T-helper 2 cell treated with Interferon-gamma antibody and Interleukin-4, amounts not matched to agents 5 μg/mL and 100 μg/mL, for 36 hours (primary cell): ENCODE results near the gene MOB3A.
"Not testable (repeated sequence)": the region's sequence is repeated elsewhere in the genome, so short reads cannot be mapped to it uniquely, and the experiment has no call there.

ENCODE experiments used
- DNase-seq: peaks from one replicate; pipeline ENCODE4 v3.0.0; 2021; ENCODE audit warnings: low spot score
- H3K27ac Mint-ChIP-seq: one replicate; pipeline ENCODE4 v1.8.0; 2021; ENCODE audit warnings: mild to moderate bottlenecking, mixed read lengths
- H3K27me3 Mint-ChIP-seq: one replicate; pipeline ENCODE4 v1.8.0; 2021; ENCODE audit warnings: low read depth, mixed read lengths
- H3K36me3 Mint-ChIP-seq: one replicate; pipeline ENCODE4 v1.8.0; 2021; ENCODE audit warnings: low read depth, mixed read lengths
- H3K4me1 Mint-ChIP-seq: one replicate; pipeline ENCODE4 v1.8.0; 2021; ENCODE audit warnings: low read depth, mixed read lengths
- H3K4me3 Mint-ChIP-seq: one replicate; pipeline ENCODE4 v1.8.0; 2022; ENCODE audit warnings: mild to moderate bottlenecking, moderate library complexity, mixed read lengths
- H3K9me3 Mint-ChIP-seq: one replicate; pipeline ENCODE4 v1.8.0; 2021; ENCODE audit warnings: mixed read lengths

MOB3A gene

DNA sequence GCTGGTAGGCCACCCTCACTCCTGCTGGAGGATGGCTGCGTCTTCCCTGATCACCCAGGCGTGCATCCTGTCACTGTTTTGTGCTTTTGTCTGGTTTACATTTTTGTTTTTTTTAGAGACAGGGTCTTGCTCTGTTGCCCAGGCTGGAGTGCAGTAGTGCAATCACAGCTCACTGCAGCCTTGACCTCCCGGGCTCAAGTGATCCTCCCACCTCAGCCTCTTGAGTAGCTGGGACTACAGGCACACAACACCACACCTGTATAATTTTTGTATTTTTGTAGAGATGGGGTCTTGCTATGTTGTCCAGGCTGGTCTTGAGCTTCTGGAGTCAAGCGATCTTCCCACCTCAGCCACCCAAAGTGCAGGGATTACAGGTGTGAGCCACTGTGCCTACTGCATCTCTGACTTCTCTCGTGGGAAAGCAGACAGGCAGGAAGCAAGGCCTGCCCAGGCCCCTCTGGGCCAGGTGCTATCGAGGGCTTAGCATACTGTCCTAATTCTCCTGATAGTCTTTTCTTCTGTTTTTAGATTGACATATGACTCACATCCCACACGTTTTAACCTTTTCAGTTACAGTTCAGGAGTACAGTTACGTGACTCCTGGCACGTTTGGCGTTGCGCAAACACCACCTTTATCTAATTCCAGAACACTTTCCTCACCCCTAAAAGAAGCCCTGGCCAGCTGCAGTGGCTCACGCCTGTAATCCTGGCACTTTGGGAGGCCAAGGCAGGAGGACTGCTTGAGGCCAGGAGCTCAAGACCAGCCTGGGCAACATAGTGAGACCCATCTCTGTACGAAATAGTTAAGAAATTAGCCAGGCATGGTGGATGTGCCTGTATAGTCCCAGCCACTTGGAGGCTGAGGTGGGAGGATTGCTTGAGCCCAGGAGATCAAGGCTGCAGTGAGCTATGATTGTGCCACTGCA lies 9.2 kb downstream of the MOB3A start:
- H3K36me3 Mint-ChIP-seq: peaks cover 69% of the 10 kb centered on the region
- DNase-seq: peak; percentile 54

DNA sequence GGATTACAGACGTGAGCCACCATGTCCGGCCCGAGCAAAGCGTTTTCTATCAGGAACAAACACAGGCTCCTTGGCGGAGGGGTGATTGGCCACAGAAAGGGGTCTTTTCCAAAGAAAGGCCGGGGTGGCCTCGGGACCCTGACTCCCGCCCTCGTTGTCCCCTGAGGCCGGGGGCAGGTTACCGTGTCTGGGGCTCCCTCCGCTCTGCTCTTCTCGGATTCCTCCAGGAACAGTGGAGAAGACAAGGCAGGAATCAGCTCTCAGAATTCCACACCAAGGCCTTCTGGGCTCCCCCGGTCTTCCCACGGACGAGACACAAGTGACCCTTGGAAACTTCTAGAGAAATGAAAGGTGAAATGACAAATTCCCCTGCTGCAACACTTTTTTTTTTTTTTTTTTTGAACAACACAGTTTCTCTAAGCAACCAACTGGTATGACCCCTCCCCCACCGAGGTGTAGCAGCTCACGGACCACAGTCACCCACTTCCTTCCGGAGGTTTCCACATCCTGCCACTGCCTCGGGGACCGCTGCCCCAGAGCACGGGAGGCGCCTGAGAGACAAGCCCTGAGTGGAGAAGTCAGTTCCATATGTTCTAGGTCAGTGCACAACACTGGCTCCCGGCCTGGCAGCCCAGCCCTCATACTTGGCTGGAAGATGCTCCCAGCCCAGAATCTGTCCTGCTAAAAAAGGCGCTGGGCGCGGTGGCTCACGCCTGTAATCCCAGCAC lies 11.0 kb downstream of the MOB3A start:
- H3K4me3 Mint-ChIP-seq: peak overlapping the region; percentile 95
- peaks cover 2% of the 10 kb centered on the region for H3K27me3 Mint-ChIP-seq
- H3K27ac Mint-ChIP-seq: peak overlapping the region; percentile 98
- no peaks in the 10 kb centered on the region for H3K9me3 Mint-ChIP-seq
- H3K36me3 Mint-ChIP-seq: peaks cover 73% of the 10 kb centered on the region
- peak; percentile 95 for DNase-seq
- peaks cover 65% of the 10 kb centered on the region for H3K4me1 Mint-ChIP-seq

More for the DNA sequence above, 9.2 kb downstream of the MOB3A start:
- not testable (repeated sequence) for H3K9me3 Mint-ChIP-seq, H3K27me3 Mint-ChIP-seq
- Mint-ChIP-seq H3K4me3 (peak overlapping the region; percentile 81), H3K4me1 (peaks cover 63% of the 10 kb centered on the region), H3K27ac (peak overlapping the region; percentile 95)

DNA sequence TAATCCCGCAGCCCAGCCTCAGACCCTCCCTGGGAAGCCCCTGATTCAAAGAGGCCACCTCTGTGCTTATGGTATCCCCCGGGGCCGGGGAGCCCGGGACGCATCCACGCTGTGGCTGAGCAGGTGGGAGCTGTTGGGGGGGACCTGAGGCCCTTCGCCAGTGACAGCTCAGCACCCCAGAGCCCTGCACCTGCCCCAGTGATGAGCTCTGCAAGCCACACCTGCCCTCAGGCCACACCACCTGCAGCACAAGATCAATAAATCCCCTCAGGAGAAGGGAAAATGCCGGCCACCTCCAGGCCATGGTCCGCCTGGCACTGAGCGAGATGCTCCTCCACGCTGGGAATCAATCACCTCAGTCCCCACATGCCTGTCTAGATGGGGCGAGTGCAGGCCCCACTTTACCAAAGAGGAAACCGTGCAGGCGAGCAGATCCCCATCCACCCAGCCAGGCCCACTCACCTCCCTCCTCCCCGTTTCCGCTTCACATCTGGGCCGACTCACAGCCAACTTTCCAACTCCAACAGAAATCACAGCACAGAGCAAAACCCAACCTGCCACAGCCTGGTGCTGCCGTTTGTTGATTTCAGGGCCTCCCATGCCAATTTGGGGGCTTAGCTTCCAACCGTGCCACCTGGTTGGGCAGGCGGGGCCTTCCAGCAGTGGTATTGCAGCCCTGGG lies 12.8 kb downstream of the MOB3A start:
- Mint-ChIP-seq H3K27ac (peak overlapping the region; percentile 98), H3K4me1 (peaks cover 56% of the 10 kb centered on the region)

DNA sequence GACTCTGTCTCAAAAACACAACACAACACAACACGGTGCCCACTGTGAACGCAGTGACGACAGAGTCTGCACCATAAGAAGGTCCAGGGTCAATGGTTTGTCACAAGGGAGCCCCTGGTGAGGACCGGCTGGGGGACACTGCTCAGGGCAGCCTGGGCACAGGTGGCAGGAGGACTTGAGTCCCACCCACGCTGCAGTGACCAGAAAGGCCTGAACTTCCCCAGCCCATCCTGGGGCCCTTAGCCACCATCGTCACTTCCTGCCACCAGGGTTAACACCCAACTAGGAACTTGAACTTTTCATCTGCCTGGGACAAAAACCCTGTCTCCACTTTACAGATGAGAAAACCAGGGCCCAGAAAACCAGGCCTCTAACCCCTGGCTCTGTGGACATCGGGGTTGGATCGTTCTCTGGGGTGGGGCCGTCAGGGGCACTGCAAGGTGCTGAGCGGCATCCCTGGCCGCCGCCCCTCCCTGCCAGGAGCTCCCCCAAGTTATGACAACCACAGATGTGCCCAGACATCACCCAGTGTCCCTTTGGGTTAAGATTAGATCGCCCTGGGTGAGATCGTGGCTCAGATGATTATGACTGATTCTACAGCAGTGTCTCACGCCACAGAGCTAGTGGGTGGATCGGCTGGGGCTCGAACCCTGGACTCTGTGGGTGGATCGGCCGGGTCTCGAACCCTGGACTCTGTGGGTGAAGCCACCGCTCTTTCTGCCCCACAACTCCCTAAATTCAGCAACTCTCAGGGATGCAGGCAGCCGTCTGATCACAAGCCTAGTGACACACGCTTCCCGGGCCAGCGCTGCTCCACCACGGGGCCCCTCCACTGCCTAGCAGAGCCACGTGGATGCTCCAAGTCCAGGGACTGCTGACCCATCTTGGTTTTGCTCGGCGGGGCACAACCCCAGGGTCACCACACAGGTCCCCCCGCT lies 14.0 kb downstream of the MOB3A start:
- peak overlapping the region; percentile 95 for H3K4me3 Mint-ChIP-seq
- no peaks in the 10 kb centered on the region for H3K9me3 Mint-ChIP-seq
- H3K27ac Mint-ChIP-seq: peak overlapping the region; percentile 98
- peaks cover 75% of the 10 kb centered on the region for H3K36me3 Mint-ChIP-seq
- H3K27me3 Mint-ChIP-seq: peaks cover 2% of the 10 kb centered on the region
- H3K4me1 Mint-ChIP-seq: peaks cover 45% of the 10 kb centered on the region
- peak; percentile 61 for DNase-seq

More for the DNA sequence above, 12.8 kb downstream of the MOB3A start:
- no peaks in the 10 kb centered on the region for H3K9me3 Mint-ChIP-seq
- peaks cover 2% of the 10 kb centered on the region for H3K27me3 Mint-ChIP-seq
- peaks cover 77% of the 10 kb centered on the region for H3K36me3 Mint-ChIP-seq
- peak; percentile 61 for DNase-seq
- peak overlapping the region; percentile 95 for H3K4me3 Mint-ChIP-seq

DNA sequence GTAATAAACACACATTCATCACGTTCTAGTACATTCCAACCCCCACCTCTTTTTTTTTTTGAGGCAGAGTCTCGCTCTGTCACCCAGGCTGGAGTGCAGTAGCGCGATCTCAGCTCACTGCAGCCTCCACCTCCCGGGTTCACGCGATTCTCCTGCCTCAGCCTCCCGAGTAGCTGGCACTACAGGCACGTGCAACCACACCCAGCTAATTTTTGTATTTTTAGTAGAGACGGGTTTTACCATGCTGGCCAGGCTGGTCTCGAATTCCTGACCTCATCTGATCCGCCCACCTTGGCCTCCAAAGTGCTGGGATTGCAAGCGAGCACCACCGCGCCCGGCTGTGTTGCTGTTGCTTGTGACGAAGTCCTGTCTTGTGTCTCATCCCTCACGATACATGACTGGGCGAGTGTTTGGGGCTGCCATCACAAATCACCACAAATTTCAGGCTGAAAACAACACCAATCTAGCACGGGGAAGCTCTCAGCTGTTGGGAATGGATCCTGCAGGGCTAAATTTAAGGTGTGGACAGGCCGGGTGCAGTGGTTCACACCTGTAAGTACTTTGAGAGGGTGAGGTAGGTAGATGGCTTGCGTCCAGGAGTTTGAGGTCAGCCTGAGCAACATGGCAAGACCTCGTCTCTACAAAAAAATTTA lies 15.7 kb downstream of the MOB3A start:
- Mint-ChIP-seq H3K9me3 (no peaks in the 10 kb centered on the region), H3K4me3 (peak overlapping the region; percentile 95), H3K27ac (peak overlapping the region; percentile 98), H3K4me1 (peaks cover 34% of the 10 kb centered on the region), H3K36me3 (peaks cover 78% of the 10 kb centered on the region), H3K27me3 (peaks cover 2% of the 10 kb centered on the region)
- DNase-seq: no peak

DNA sequence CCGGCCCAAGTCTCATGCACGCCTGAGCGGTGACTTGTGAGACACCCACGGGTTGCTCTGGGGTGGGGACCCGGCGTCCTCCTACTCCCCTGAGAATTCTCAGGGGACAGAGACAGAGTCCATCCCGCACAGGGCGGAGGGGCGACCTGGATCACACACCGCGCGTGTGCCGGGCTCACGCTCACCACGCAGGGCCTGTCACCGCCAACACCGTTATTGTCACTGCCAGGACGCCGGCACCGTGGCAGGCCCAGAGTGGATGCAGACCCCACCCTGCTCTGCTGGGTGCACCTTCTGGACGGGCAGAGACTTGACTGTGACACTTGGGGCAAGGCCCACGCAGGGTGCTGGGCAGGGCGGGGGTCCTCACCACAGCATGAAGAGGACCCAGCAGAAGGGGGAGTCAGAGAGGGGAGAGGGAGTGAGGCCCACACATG lies 16.2 kb downstream of the MOB3A start:
- DNase-seq: no peak
- Mint-ChIP-seq H3K4me3 (peak overlapping the region; percentile 95), H3K27ac (peak overlapping the region; percentile 74), H3K9me3 (no peaks in the 10 kb centered on the region), H3K4me1 (peaks cover 30% of the 10 kb centered on the region), H3K36me3 (peaks cover 76% of the 10 kb centered on the region), H3K27me3 (no peaks in the 10 kb centered on the region)

DNA sequence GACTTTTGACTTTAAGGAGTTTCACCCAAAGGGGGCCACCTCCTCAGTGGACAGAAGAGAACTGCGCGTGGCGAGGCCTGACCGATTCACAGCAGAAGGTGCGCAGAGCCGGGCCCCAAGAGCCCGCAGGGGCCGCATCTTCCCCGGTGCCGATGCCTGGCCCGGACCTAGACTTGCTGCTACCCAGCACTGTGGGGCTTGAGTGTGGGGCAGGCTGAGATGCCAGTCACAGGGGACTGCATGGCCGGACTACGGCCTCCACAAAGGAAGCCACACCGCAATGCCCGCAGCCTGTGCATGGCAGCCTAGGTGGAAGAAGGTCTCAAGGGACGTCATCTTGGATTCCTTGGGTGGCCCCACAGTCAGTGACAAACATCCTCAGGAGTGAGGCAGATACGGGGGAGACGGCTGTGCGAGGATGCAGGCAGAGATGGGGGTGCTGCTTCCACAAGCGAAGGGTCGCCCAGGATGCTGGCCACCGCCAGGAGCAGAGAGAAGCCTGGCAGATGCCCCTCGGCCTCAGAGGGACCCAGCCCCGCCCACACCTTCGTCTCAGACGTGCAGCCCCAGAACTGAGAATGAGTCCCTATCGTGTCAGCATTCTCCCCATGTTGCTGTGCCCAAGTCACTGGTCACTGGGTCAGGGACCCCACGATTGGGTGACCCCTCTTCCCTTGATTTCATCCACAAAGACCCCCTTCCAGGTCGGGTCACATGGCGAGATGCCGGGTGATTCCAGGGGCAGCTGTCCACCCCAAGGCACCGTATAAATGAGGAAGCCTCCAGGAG lies 16.9 kb downstream of the MOB3A start:
- H3K36me3 Mint-ChIP-seq: peaks cover 70% of the 10 kb centered on the region
- H3K27me3 Mint-ChIP-seq: no peaks in the 10 kb centered on the region
- peaks cover 30% of the 10 kb centered on the region for H3K4me1 Mint-ChIP-seq
- H3K9me3 Mint-ChIP-seq: no peaks in the 10 kb centered on the region
- peak overlapping the region; percentile 95 for H3K4me3 Mint-ChIP-seq
- no peak for DNase-seq
- peak overlapping the region; percentile 74 for H3K27ac Mint-ChIP-seq

DNA sequence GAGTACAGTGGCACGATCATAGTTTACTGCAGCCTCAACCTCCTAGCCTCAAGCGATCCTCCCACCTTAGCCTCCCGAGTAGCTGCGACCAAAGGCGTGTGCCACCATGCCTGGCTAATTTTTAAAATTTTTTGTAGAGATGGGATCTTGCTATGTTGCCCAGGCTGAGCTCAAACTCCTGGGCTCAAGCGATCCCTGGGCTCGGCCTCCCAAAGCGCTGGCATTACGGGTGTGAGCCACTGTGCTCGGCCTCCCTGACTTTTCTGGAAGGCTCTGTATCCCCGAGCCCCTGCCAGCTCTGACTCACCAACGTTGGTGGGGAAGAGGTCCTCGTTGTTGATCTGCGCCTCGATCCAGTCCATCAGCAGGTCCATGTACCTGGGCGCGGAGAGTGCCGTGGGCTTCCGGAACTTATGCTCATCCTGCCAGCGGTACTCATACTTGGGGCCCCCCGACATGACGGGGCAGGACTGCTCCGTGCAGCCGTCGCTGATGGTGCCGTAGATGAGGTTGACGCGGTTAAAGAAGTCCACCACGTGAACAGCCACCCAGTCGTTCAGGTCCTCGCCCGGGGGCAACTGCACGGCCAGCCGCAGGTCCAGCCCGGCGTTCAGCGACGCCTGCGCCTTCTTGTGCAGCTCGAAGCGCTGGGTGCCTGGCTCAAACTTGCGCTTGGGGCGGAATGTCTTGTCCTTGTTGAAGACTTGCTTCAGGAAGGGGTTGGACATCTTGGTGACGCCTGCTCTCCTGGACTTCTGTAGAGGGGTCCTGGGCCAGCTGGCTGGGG lies 18.1 kb downstream of the MOB3A start:
- H3K27ac Mint-ChIP-seq: no peak overlapping the region
- DNase-seq: no peak
- H3K4me1 Mint-ChIP-seq: peaks cover 24% of the 10 kb centered on the region
- H3K36me3 Mint-ChIP-seq: peaks cover 66% of the 10 kb centered on the region
- H3K9me3 Mint-ChIP-seq: no peaks in the 10 kb centered on the region
- H3K4me3 Mint-ChIP-seq: no peak overlapping the region
- H3K27me3 Mint-ChIP-seq: no peaks in the 10 kb centered on the region

DNA sequence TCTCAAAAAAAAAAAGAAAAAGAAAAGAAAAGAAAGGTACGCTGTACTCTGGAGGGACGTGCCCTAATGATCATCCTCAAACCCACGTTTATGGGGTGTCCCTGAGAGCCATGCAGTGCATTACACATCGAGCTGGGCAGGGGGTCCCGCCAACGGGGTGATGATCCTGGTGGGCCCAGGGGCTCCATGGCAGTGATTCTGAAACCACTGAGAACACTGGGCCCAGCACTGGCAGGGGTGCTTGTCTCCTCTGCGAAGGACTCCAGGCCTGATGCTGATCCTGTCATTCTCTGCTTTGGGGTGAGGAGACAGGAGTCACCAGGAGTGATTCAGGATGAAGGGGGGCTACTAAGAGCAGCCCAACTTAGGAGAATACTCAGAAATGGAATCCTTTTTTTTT lies 18.7 kb downstream of the MOB3A start:
- Mint-ChIP-seq H3K27me3 (no peaks in the 10 kb centered on the region), H3K27ac (no peak overlapping the region), H3K4me1 (peaks cover 21% of the 10 kb centered on the region), H3K36me3 (peaks cover 66% of the 10 kb centered on the region), H3K4me3 (no peak overlapping the region), H3K9me3 (no peaks in the 10 kb centered on the region)
- DNase-seq: no peak

DNA sequence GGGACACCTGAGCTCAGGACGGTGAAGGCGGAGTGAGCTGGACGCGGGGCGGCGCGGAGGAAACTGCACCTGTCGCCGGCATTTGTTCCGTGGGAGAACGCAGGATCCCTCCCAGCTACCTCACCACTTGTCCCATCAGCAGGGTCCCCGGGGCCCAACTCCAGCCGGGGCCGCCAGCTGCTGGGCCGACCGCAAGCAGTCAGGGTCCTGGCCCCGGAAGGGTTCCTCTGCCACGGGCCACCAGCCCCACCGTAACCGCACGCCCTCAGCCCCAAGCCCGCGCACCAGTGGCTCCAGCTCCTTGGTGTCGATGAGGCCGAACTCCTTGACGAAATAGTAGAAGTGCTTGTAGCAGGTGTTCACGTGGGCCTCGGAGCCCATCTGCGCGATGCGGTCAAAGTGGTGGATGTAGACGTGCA lies 19.6 kb downstream of the MOB3A start:
- H3K4me1 Mint-ChIP-seq: peaks cover 14% of the 10 kb centered on the region
- no peak for DNase-seq
- no peak overlapping the region for H3K27ac Mint-ChIP-seq
- no peaks in the 10 kb centered on the region for H3K27me3 Mint-ChIP-seq
- H3K4me3 Mint-ChIP-seq: no peak overlapping the region
- no peaks in the 10 kb centered on the region for H3K9me3 Mint-ChIP-seq
- peaks cover 64% of the 10 kb centered on the region for H3K36me3 Mint-ChIP-seq

DNA sequence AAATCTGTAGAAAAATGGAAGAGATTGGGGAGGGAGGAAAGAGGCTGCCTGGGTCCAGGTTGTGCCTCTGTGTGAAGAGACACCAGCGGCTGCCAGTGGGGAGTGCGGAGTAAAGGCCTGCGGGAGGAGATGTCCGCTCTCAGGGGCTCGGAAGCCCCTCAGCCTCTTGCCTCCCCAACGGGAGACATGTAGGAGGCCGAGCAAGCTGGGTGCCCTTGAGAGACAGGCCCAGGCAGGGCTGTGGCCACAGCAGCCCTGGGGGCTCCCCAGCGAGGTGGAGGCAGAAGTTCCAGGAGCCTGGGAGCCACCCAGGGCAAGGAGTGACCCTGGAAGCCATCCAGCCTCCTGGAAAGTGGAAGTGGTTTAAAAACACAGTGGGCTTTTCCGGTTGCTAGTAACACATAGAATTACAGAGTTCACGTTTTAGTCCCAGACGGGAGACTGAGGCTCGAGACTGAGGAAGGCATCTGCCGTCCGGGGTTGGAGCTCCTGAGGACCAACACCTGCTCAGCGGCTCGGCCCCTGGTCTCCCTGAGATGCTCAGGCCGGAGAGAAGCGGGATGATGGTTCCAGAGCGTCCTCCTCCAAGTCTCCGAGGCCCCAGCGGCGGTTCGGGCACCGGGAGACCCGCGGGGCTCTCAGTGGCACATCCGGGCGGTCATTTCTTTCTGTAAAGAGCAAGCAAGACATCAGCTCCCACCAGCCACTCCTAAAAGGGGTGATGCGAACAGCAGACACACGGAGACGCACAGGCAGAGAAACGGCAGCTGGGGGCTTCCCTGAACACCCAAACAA lies 23.2 kb downstream of the MOB3A start:
- no peak for DNase-seq
- peaks cover 9% of the 10 kb centered on the region for H3K4me1 Mint-ChIP-seq
- H3K4me3 Mint-ChIP-seq: no peak overlapping the region
- H3K36me3 Mint-ChIP-seq: peaks cover 59% of the 10 kb centered on the region
- H3K9me3 Mint-ChIP-seq: no peaks in the 10 kb centered on the region
- peak overlapping the region; percentile 6 for H3K27ac Mint-ChIP-seq
- no peaks in the 10 kb centered on the region for H3K27me3 Mint-ChIP-seq
